Neural progenitor cell (in vitro differentiated cells): ENCODE measurements around the gene PHOX2B. TPM values are rescaled to one million over a fixed set of nuclear protein-coding genes. Genes with fewer than 3 reads are reported as not detected.
A peak's percentile ranks its signal among the peaks of the same experiment; 100 is the strongest.

Experiments used
- DNase-seq: peaks from one replicate; pipeline ENCODE4 v3.0.0-alpha.2; 2016; ENCODE audit warnings: low spot score
- H2AFZ ChIP-seq: fragments of 200-600 bp; sonication (generic); replicated peaks from 2 replicates; pipeline ENCODE4 v1.6.1; 2016; ENCODE audit warnings: antibody characterized with exemption
- H3F3A ChIP-seq: fragments of 200-600 bp; sonication (generic); 2 replicates; pipeline ENCODE4 v1.6.1; 2016; ENCODE audit warnings: antibody characterized with exemption, low read depth
- H3K27ac ChIP-seq: fragments of 200-600 bp; sonication (generic); 2 replicates; pipeline ENCODE4 v1.5.1; 2016; ENCODE audit warnings: mild to moderate bottlenecking
- H3K27me3 ChIP-seq: fragments of 200-600 bp; sonication (generic); 2 replicates; pipeline ENCODE4 v1.6.1; 2016; ENCODE audit warnings: mild to moderate bottlenecking, moderate library complexity
- H3K36me3 ChIP-seq: fragments of 200-600 bp; sonication (generic); 2 replicates; pipeline ENCODE4 v1.5.1; 2016
- H3K4me1 ChIP-seq: fragments of 200-600 bp; sonication (generic); 2 replicates; pipeline ENCODE4 v1.6.1; 2016; ENCODE audit warnings: mixed run types
- H3K4me2 ChIP-seq: fragments of 200-600 bp; sonication (generic); 2 replicates; pipeline ENCODE4 v1.6.1; 2016
- H3K4me3 ChIP-seq: fragments of 200-600 bp; sonication (generic); 2 replicates; pipeline ENCODE4 v1.5.1; 2016
- H3K79me2 ChIP-seq: fragments of 200-600 bp; sonication (generic); 2 replicates; pipeline ENCODE4 v1.6.1; 2016; ENCODE audit warnings: low read depth
- H3K9ac ChIP-seq: fragments of 200-600 bp; sonication (generic); 2 replicates; pipeline ENCODE4 v1.6.1; 2016
- H3K9me3 ChIP-seq: fragments of 200-600 bp; sonication (generic); 2 replicates; pipeline ENCODE4 v1.5.1; 2016; ENCODE audit warnings: low read depth
- H4K20me1 ChIP-seq: fragments of 200-600 bp; sonication (generic); 2 replicates; pipeline ENCODE4 v1.6.1; 2016; ENCODE audit warnings: low read depth
- H3K27ac Mint-ChIP-seq: 3 replicates; pipeline ENCODE4 v1.8.0; 2021; ENCODE audit warnings: mixed read lengths
- H3K27me3 Mint-ChIP-seq: 2 replicates; pipeline ENCODE4 v1.8.0; 2022; ENCODE audit warnings: low read depth, mild to moderate bottlenecking, inconsistent platforms, moderate library complexity, mixed read lengths; ENCODE audit not compliant: insufficient read depth
- H3K36me3 Mint-ChIP-seq: 3 replicates; pipeline ENCODE4 v1.8.0; 2021; ENCODE audit warnings: mixed read lengths
- H3K4me1 Mint-ChIP-seq: 3 replicates; pipeline ENCODE4 v1.8.0; 2021; ENCODE audit warnings: mixed read lengths
- H3K4me3 Mint-ChIP-seq: 3 replicates; pipeline ENCODE4 v1.8.0; 2021; ENCODE audit warnings: mild to moderate bottlenecking, moderate library complexity, mixed read lengths
- H3K9me3 Mint-ChIP-seq: 3 replicates; pipeline ENCODE4 v1.8.0; 2020; ENCODE audit warnings: mixed read lengths
- EZH2 ChIP-seq: fragments of 200-600 bp; sonication (generic); IDR thresholded peaks from 2 replicates; pipeline ENCODE4 v1.6.1; 2017; ENCODE audit warnings: antibody characterized with exemption, mild to moderate bottlenecking, moderate library complexity
- EZH2phosphoT487 ChIP-seq: fragments of 200-600 bp; sonication (generic); IDR thresholded peaks from 2 replicates; pipeline ENCODE4 v1.6.1; 2017; ENCODE audit warnings: antibody characterized with exemption
- total RNA-seq: library from RNA; depleted of rRNA; stranded (reverse); fragments of >200 nt; gene quantifications from 2 replicates; pipeline ENCODE4 v1.2.3, GENCODE V29; 2015; ENCODE audit warnings: low replicate concordance
- TF ChIP-seq, protein P1 (sequence below): fragments of 200-600 bp; sonication (generic); IDR thresholded peaks from 2 replicates; pipeline ENCODE4 v1.5.1; 2017; ENCODE audit warnings: antibody characterized with exemption, mild to moderate bottlenecking

Gene PHOX2B
- total RNA-seq, 1 donor from 2014 or later = not detected

DNA sequence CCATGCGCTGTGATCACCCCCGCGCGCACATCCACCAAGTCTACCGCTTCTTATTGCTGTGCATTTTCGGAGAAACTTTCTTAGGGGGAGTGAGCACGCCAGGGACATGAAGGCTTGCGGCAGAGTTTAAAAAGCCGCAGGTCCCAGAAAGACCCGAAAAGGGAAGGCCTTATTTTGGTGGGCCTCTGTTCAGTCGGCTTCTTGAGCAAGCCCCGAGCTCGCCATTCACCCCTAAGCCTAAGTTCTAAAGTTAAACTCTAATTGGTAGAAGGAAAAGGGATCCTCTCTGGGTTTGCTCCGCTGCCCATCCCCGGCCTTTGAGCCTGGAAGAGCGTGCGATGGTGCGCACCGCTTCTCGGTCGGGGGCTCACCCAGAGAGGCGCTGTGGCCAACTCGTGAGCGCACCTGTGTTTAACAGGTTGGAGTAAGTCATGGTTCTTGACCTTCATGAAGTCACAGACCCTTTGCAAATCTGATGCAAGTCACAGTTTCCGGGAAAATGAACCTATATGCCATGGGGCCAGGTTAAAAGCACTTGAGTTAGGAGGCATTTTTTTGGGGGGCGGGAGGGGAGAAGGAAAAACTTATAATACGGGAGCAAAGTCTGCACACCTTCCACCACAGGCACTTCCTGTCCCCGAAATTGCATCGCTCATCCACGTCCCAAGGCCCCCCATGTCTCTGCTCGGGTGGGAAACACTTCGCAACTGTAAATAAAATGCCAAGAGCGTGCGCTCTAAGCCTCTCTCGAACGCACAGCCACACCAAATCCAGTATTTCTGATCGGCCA lies 1.9 kb downstream of the PHOX2B start:
- H3K27ac Mint-ChIP-seq = no peak overlapping the region
- peaks cover 45% of the 10 kb centered on the region for H3F3A ChIP-seq
- DNase-seq = peak; percentile 46
- TF ChIP-seq EZH2 (peak; percentile 99), EZH2phosphoT487 (peak; percentile 91)
- TF ChIP-seq, protein P1, sequence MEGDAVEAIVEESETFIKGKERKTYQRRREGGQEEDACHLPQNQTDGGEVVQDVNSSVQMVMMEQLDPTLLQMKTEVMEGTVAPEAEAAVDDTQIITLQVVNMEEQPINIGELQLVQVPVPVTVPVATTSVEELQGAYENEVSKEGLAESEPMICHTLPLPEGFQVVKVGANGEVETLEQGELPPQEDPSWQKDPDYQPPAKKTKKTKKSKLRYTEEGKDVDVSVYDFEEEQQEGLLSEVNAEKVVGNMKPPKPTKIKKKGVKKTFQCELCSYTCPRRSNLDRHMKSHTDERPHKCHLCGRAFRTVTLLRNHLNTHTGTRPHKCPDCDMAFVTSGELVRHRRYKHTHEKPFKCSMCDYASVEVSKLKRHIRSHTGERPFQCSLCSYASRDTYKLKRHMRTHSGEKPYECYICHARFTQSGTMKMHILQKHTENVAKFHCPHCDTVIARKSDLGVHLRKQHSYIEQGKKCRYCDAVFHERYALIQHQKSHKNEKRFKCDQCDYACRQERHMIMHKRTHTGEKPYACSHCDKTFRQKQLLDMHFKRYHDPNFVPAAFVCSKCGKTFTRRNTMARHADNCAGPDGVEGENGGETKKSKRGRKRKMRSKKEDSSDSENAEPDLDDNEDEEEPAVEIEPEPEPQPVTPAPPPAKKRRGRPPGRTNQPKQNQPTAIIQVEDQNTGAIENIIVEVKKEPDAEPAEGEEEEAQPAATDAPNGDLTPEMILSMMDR = no peak
- H3K79me2 ChIP-seq = no peaks in the 10 kb centered on the region
- H3K4me3 Mint-ChIP-seq = peak overlapping the region; percentile 75
- peaks cover 15% of the 10 kb centered on the region for H3K9me3 Mint-ChIP-seq
- peaks cover 91% of the 10 kb centered on the region for H3K27me3 Mint-ChIP-seq
- H4K20me1 ChIP-seq = peaks cover 58% of the 10 kb centered on the region
- H3K36me3 Mint-ChIP-seq = no peaks in the 10 kb centered on the region
- peaks cover 100% of the 10 kb centered on the region for H3K27me3 ChIP-seq
- H3K4me2 ChIP-seq = peak overlapping the region; percentile 9
- H3K27ac ChIP-seq = no peak overlapping the region
- no peaks in the 10 kb centered on the region for H3K36me3 ChIP-seq
- H3K9ac ChIP-seq = no peak overlapping the region
- H3K4me1 Mint-ChIP-seq = peaks cover 38% of the 10 kb centered on the region
- H3K4me1 ChIP-seq = peaks cover 32% of the 10 kb centered on the region
- peaks cover 6% of the 10 kb centered on the region for H3K9me3 ChIP-seq
- H2AFZ ChIP-seq = no peak overlapping the region
- H3K4me3 ChIP-seq = no peak overlapping the region

DNA sequence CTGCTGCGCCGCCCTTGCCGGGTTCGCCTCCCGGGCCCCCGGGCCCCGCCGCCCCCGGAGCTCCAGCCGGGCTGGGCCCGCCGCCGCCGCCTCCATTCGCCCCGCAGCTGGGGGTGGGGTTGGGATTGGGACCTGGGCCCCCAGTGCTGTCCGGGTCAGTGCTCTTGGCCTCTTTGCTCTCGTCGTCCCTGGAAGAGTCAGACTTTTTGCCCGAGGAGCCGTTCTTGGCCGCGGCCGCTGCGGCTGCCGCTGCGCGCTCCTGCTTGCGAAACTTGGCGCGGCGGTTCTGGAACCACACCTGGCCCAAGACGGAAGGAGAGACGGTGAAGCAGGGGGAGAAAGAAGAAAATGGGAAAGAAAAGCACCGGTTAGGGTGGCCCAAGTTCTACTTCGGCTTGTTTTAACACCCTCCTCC lies 2.5 kb downstream of the PHOX2B start:
- peaks cover 39% of the 10 kb centered on the region for H3F3A ChIP-seq
- H3K9me3 ChIP-seq = peaks cover 6% of the 10 kb centered on the region
- H3K36me3 Mint-ChIP-seq = no peaks in the 10 kb centered on the region
- peaks cover 15% of the 10 kb centered on the region for H3K9me3 Mint-ChIP-seq
- no peak overlapping the region for H2AFZ ChIP-seq
- no peaks in the 10 kb centered on the region for H3K36me3 ChIP-seq
- no peak overlapping the region for H3K27ac Mint-ChIP-seq
- H3K27me3 ChIP-seq = peaks cover 100% of the 10 kb centered on the region
- peak overlapping the region; percentile 9 for H3K4me2 ChIP-seq
- H3K27ac ChIP-seq = no peak overlapping the region
- H3K9ac ChIP-seq = no peak overlapping the region
- peak overlapping the region; percentile 75 for H3K4me3 Mint-ChIP-seq
- peaks cover 91% of the 10 kb centered on the region for H3K27me3 Mint-ChIP-seq
- no peaks in the 10 kb centered on the region for H3K79me2 ChIP-seq
- H3K4me3 ChIP-seq = no peak overlapping the region
- peak; percentile 81 for TF ChIP-seq EZH2phosphoT487
- TF ChIP-seq, protein P1 = no peak
- peak; percentile 81 for TF ChIP-seq EZH2
- H4K20me1 ChIP-seq = peaks cover 52% of the 10 kb centered on the region
- DNase-seq = peak; percentile 42
- H3K4me1 ChIP-seq = peaks cover 26% of the 10 kb centered on the region
- peaks cover 35% of the 10 kb centered on the region for H3K4me1 Mint-ChIP-seq

DNA sequence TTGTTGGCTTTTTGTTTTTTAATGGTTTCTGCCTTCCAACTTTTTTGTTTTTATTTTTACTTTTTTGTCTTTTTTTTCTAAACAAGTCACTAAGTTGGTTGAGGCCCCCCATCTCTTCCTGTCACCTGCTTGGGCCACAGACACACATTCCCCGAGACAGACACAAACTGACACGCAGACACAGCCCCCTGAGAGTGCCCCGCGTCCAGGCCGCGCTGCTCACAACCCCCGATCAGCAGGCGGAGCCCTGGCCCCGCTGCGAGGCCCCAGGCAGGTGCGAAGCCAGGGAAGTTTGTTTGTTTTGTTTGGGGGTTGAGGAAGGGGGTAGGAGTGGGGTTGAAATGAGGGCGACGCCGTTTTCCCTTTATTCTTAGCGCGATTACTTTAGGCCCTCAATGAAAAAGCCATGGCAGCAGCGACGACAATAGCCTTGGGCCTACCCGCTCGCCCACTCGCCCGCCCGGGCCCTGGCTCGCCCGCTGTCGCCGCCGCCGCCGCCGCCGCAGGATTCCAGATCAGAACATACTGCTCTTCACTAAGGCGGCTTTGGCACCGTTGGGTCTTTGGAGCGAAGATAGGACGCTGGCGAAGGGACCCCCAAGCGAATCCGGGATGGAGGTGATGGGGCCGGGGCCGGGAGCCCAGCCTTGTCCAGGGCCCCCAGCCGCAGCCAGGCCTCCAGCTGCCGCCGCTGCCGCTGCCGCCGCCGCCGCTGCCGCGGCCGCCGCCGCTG lies 3.1 kb downstream of the PHOX2B start:
- Histone ChIP-seq H3K4me3 (no peak overlapping the region), H3K36me3 (no peaks in the 10 kb centered on the region), H3K27me3 (peaks cover 100% of the 10 kb centered on the region), H3K4me1 (peaks cover 20% of the 10 kb centered on the region), H4K20me1 (peaks cover 46% of the 10 kb centered on the region), H3K4me2 (no peak overlapping the region), H3K9ac (no peak overlapping the region), H3K9me3 (peaks cover 6% of the 10 kb centered on the region), H3K27ac (no peak overlapping the region), H3K79me2 (no peaks in the 10 kb centered on the region), H2AFZ (no peak overlapping the region), H3F3A (peaks cover 33% of the 10 kb centered on the region)
- Mint-ChIP-seq H3K9me3 (peaks cover 15% of the 10 kb centered on the region), H3K4me3 (peak overlapping the region; percentile 66), H3K27me3 (peaks cover 90% of the 10 kb centered on the region), H3K27ac (no peak overlapping the region), H3K36me3 (no peaks in the 10 kb centered on the region), H3K4me1 (peaks cover 30% of the 10 kb centered on the region)
- no peak for TF ChIP-seq EZH2phosphoT487
- no peak for TF ChIP-seq EZH2
- TF ChIP-seq, protein P1 = no peak
- peak; percentile 34 for DNase-seq
